Epithelial cell of umbilical artery (primary cell): ENCODE measurements around the gene HMCES. TPM values are rescaled to one million over a fixed set of nuclear protein-coding genes. Genes with fewer than 3 reads are reported as not detected.

Experiments used
- total RNA-seq: library from RNA; depleted of rRNA; stranded (reverse); fragments of >200 nt; gene quantifications from 2 replicates; pipeline ENCODE4 v1.2.3, GENCODE V29; 2014

The HMCES gene
- 24.4 and 31.2 TPM in 2 replicates for total RNA-seq

GRCh38 chr3:129278439-129278965 lies at the start of gene HMCES:
HMCES (plus strand) TSS chr3:129278870; CDS start chr3:129279733, 863 bp downstream.

GRCh38 chr3:129249284-129250065 lies 29.2 kb upstream of the HMCES start, which contains the start of gene COPG1:
COPG1 (plus strand) TSS chr3:129249606; CDS start chr3:129249710, 104 bp downstream.

Other genes with a start within 250 kb of the HMCES start
- gene GP9, start 218.1 kb upstream of the HMCES start, total RNA-seq = 0.32 TPM in 1 of 2 replicates, not detected in the other
- 16.9 and 20.5 TPM in 2 replicates for gene RAB43, start 157.1 kb upstream of the HMCES start, total RNA-seq
- 53.9 and 63.1 TPM in 2 replicates for gene ISY1, start 117.8 kb upstream of the HMCES start, total RNA-seq
- gene CNBP, start 95.0 kb upstream of the HMCES start, total RNA-seq = 298 and 320 TPM in 2 replicates
- gene COPG1, start 29.3 kb upstream of the HMCES start, total RNA-seq = 195 and 233 TPM in 2 replicates
- gene EFCAB12, start 149.8 kb downstream of the HMCES start, total RNA-seq = not detected in 2 replicates
- gene MBD4, start 161.1 kb downstream of the HMCES start, total RNA-seq = 17.2 and 22.6 TPM in 2 replicates
- 15.5 and 16.2 TPM in 2 replicates for gene IFT122, start 161.4 kb downstream of the HMCES start, total RNA-seq
- gene RHO, start 249.8 kb downstream of the HMCES start, total RNA-seq = not detected in 2 replicates